ENCODE data around the gene SLC30A2. TPM values are rescaled to one million over a fixed set of nuclear protein-coding genes. Genes with fewer than 3 reads are reported as not detected.
A peak's percentile ranks its signal among the peaks of the same experiment; 100 is the strongest.

SLC30A2 gene
- total and polyA plus RNA-seq, 9 of the 15 experiments (the other 6 are each of a cell fraction or from before 2014, with no cell fraction given) = 0.01 to 0.18 (median 0.06) TPM; not detected in 3

- TF ChIP-seq, protein P1, sequence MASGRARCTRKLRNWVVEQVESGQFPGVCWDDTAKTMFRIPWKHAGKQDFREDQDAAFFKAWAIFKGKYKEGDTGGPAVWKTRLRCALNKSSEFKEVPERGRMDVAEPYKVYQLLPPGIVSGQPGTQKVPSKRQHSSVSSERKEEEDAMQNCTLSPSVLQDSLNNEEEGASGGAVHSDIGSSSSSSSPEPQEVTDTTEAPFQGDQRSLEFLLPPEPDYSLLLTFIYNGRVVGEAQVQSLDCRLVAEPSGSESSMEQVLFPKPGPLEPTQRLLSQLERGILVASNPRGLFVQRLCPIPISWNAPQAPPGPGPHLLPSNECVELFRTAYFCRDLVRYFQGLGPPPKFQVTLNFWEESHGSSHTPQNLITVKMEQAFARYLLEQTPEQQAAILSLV (tag; IDR thresholded peaks at IDR 0.05) = no peak
- TF ChIP-seq HOXB6 (CRISPR knock-in tag; IDR thresholded peaks at IDR 0.05; ENCODE audit: borderline replicate concordance) (peak; percentile 43; the same call in 1 of the 2 replicates), HIVEP1 (CRISPR knock-in tag; IDR thresholded peaks at IDR 0.05) (no peak), ZKSCAN1 (IDR thresholded peaks at IDR 0.05; ENCODE audit: low read depth, low read length) (no peak), PRMT5 (CRISPR knock-in tag; IDR thresholded peaks at IDR 0.05) (no peak), ETV5 (CRISPR knock-in tag; IDR thresholded peaks at IDR 0.05; ENCODE audit: low read depth) (peak; percentile 90), BCLAF1 (IDR thresholded peaks at IDR 0.05; ENCODE audit: borderline replicate concordance in 1 of 2, control insufficient read depth in 1 of 2, low read depth in 2 of 2, low read length in 1 of 2) (no peak), ELK3 (CRISPR knock-in tag; IDR thresholded peaks at IDR 0.05) (no peak), MEIS2 (IDR thresholded peaks at IDR 0.05; ENCODE audit: partially characterized antibody) (no peak), POLR2G (IDR thresholded peaks at IDR 0.05; ENCODE audit: low read depth, low read length) (peak; percentile 34; the same call in 1 of the 2 replicates), USF1 (CRISPR knock-in tag; IDR thresholded peaks at IDR 0.05) (no peak), HNRNPL (IDR thresholded peaks at IDR 0.05; ENCODE audit: low read depth, low read length) (no peak), PCBP1 (IDR thresholded peaks at IDR 0.05; ENCODE audit: low read depth, low read length, poor library complexity, severe bottlenecking) (no peak), TAF15 (IDR thresholded peaks at IDR 0.05; ENCODE audit: low read depth, low read length) (no peak), ZBTB11 (CRISPR knock-in tag; IDR thresholded peaks at IDR 0.05) (peak in 1 of 3 experiments; percentile 68; a peak in 2 of 6 replicates), TBL1XR1 (IDR thresholded peaks at IDR 0.05; ENCODE audit: low read length in 2 of 2) (no peak), GATAD2A (IDR thresholded peaks at IDR 0.05) (peak; percentile 75; the same call in 1 of the 2 replicates)
These were observed 48.9 kb upstream of the SLC30A2 start (continued) for GRCh38 chr1:26094677-26095383.
